CD4-positive, alpha-beta T cell treated with Interleukin-15 for 4 hours (primary cell): Measurements from ENCODE around the gene FNTB.
A peak's percentile ranks its signal among the peaks of the same experiment; 100 is the strongest.
"Not testable (repeated sequence)": the region's sequence is repeated elsewhere in the genome, so short reads cannot be mapped to it uniquely, and the experiment has no call there.

Experiments used
- DNase-seq: peaks from one replicate; pipeline ENCODE4 v3.0.0-alpha.2; 2020; ENCODE audit warnings: low spot score

FNTB gene

GRCh38 chr14:65087835-65088234, 101.1 kb downstream of the FNTB start:
- not testable (repeated sequence) for DNase-seq

GRCh38 chr14:65092349-65092748, 105.7 kb downstream of the FNTB start:
- DNase-seq, result no peak

- no peak for DNase-seq
These were observed 109.0 kb downstream of the FNTB start for GRCh38 chr14:65095633-65096205.

- DNase-seq, result no peak
These were observed 109.8 kb downstream of the FNTB start for GRCh38 chr14:65096323-65097089.

- peak; percentile 45 for DNase-seq
These were observed 111.9 kb downstream of the FNTB start for GRCh38 chr14:65098586-65098985.

- peak; percentile 18 for DNase-seq
These were observed 114.3 kb downstream of the FNTB start for GRCh38 chr14:65100922-65101541.

- DNase-seq, result peak; percentile 49
These were observed 115.1 kb downstream of the FNTB start for GRCh38 chr14:65101631-65102440.

GRCh38 chr14:65102441-65103149, 115.9 kb downstream of the FNTB start, which contains the start of gene MAX:
MAX (minus strand) TSS chr14:65102517; CDS start chr14:65102339, 178 bp downstream.
- peak; percentile 99 for DNase-seq

GRCh38 chr14:65103150-65103760, 116.6 kb downstream of the FNTB start:
- no peak for DNase-seq

GRCh38 chr14:65104791-65105190, 118.1 kb downstream of the FNTB start:
- no peak for DNase-seq

GRCh38 chr14:65106316-65106715, 119.6 kb downstream of the FNTB start:
- DNase-seq, result no peak

- no peak for DNase-seq
These were observed 120.0 kb downstream of the FNTB start for GRCh38 chr14:65106736-65107135.

GRCh38 chr14:65107200-65107599, 120.5 kb downstream of the FNTB start:
- no peak for DNase-seq

GRCh38 chr14:65109357-65109756, 122.7 kb downstream of the FNTB start:
- no peak for DNase-seq

- DNase-seq, result no peak
These were observed 123.8 kb downstream of the FNTB start for GRCh38 chr14:65110525-65110924.
